GM11168 (cell line): ENCODE data around the gene PPM1F.
"Not testable (repeated sequence)": the region's sequence is repeated elsewhere in the genome, so short reads cannot be mapped to it uniquely, and the experiment has no call there.

ENCODE experiments used
- in situ Hi-C: fragments of 300-500 bp; cut with MboI; formaldehyde crosslinking; loops from one replicate; pipeline ENCODE4 v1.12.0; 2022; ENCODE audit warnings: low sequenced_read_pairs; ENCODE audit not compliant: unreplicated experiment

Gene PPM1F

DNA sequence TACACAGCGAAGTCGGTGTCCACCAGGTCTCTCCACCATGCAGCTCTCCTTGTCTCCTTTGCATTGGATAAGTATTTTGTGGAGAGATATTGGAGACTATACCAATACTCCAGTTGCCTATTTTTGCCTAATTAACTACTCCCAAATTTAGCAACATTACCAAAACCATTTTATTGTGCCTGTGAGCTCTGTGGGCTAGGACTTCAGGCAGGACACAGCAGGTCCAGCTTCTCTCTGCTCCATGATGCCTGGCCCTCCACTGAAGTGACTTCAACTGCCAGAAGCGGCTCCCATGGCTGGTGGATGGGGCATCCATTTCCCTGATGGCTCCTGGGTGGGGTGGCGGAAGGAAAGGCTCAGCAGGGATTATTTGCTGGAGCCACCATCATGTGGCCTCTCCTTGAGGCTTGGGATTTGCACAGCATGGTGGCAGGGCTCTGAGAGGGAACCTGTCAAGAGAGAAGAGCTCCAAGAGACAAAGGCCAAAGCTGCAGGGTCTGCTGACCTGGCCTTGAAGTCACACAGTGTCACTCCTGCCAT, 48.3 kb downstream of the PPM1F start:
- in situ Hi-C loops = no loop called here

DNA sequence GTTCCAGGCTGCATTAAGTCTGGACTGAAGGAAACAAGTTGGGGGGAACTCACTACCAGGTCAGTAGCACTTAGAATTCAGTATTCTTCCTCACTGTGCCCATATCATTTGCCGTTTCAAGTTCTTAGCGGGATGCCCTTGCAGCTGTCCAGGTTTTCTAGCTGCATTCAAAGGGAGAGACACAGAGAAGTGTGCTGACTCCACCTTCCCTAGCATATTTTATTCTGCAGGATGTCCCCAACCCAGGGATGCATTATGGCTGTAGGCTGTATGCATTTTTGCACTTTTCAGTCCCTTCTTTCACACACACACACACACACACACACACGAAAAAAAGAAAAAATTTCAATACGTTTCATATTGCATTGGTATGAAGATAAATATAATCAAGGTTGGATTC, 49.4 kb downstream of the PPM1F start:
- in situ Hi-C loops = no loop called here

DNA sequence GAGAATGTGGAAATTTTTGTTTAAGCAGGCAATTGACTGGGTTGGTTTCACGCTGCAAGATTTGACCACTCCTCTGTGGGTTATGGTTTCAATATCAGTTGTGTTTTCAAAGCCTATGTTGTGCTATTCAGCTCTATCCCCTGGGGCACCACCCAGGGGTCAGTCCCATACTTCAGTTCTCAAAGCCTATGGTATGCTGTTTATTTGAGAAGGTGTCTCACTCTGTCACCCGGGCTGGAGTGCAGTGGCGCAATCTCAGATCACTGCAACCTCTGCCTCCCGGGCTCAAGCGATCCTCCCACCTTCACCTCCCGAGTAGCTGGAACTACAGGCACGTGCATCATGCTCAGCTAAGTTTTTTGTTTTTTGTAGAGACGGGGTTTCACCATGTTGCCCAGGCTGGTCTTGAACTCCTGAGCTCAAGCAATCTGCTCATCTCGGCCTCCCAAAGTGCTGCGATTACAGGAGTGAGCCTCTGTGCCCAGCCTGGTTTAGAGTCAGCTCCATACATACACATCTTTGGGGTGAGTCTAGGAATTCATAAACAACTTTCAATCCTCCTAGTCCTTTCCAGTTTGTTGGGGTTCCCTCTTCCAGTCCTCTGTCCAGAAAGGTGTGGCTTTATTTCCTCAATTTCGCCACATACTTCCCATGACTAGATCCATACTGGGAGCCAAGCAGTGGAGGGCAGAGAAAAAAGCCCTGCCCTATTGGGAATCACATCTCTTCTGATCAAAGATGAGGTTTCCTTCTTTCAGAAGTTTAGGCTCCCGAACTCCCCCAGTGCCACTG, 50.2 kb downstream of the PPM1F start:
- in situ Hi-C loops = no loop called here

DNA sequence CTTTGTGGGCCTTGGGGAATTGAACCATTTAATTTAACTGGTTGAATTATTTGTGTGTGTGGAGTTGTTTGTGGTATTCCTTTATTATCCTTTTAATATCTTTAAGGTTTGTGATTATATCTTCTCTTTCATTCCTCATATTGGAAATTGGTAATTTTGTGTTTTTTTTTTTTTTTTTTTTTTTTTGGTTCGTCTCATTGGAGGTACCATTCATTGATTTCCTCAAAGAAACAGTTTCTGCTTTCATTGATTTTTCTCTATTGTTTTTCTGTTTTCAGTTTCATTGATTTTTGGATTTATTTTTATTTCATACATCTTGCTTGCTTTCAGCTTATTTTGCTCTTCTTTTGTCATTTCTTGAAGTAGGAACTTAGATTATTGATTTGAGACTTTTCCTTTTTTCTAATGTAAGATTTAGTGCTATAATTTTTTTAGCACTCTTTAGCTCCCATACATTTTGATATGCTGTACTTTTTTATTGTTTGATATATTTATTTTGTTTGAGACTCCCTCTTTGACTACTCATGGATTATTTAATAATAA, 54.2 kb downstream of the PPM1F start:
- in situ Hi-C loops = no loop called here

DNA sequence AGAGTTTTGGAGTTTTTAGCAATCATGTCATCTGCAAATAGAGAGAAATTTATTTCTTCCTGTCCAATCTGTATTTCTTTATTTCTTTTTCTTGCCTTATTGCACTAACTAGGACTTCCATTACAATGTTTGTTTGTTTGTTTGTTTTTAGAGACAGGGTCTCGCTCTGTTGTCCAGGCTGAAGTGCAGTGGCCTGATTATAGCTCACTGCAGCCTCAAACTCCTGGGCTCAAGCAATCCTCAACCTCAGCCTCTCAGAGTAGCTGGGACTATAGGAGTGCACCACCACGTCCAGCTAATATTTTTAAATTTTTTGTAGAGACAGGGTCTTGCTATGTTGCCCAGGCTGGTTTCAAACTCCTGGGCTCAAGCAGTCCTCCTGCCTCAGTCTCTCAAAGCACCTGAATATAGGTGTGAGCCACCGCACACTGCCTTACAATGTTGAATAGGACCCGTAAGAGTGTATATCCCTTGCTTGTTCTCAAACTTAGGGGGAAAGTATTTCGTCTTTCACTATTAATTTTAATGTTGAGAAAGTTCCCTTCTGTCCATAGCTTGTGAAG, 55.6 kb downstream of the PPM1F start:
- in situ Hi-C loops = no loop called here

DNA sequence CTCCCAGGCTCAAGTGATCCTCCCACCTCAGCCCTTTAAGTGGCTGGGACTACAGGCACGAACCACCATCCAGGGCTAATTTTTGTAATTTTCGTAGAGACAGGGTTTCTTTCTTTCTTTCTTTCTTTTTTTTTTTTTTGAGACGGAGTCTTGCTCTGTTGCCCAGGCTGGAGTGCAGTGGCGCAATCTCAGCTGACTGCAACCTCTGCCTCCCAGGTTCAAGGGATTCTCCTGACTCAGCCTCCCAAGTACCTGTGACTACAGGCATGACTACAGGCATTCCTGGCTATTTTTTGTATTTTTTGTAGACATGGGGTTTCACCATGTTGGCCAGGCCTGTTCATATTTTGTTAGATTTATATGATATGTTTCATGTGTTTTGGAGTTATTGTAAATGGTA, 56.4 kb downstream of the PPM1F start:
- in situ Hi-C loops = not testable (repeated sequence)

DNA sequence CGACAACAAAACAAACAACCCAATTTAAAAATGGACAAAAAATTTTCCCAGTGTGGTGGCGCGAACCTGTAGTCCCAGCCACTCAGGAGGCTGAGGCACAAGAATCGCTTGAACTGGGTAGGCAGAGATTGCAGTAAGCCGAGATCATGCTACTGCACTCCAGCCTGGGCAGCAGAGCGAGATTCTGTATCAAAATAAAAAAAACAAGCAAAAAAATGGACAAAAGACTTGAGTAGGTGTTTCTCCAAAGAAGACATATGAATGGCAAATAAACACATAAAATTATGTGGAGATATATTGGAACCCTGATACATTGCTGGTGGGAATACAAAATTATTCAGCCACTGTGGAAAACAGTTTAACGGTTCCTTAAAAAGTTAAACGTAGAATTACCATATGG, 57.8 kb downstream of the PPM1F start:
- in situ Hi-C loops = no loop called here

DNA sequence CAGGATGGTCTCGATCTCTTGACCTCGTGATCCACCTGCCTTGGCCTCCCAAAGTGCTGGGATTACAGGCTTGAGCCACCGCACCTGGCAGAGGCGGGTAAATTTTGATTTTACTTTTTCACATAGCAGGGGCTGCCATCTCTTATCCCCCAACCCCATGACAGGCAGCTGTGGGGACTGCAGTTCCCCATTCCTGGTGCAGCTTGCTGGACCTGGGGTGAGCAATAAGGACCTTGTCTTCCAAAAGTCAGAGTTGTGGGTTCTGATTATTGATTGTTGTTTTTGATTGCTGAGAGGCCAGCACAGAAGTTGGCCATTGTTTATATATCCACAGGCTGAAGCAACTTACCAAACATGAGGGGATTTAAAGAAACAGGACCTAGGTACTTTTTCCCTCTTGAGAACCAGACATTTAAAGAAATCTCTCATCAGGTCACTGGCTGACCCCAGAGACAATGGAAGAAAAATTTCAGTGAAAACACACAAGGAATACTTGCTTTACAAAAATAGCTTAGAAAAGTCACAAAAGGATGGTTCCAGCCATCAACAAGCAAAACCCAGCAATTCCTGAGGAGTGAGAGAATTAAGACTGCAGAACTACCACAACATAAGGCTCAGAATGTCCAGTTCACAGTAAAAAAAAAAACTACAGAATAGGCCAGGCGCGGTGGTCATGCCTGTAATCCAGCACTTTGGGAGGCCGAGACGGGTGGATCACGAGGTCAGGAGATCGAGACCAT, 63.2 kb downstream of the PPM1F start:
- in situ Hi-C loops = no loop called here

DNA sequence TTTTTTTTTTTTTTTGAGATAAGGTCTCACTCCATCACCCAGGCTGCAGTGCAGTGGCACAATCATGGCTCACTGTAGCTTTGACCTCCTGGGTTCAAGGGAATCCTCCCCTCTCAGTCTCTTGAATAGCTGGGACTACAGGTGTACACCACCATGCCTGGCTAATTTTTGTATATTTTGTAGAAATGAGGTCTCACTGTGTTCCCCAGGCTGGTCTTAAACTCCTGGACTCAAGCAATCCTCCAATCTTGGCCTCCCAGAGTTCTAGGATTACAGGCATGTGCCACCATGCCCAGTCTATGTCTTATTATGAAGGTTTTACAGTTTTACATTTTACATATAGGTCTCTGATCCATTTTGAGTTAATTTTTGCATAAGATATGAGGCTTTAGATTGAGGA, 64.8 kb downstream of the PPM1F start:
- in situ Hi-C loops = no loop called here

DNA sequence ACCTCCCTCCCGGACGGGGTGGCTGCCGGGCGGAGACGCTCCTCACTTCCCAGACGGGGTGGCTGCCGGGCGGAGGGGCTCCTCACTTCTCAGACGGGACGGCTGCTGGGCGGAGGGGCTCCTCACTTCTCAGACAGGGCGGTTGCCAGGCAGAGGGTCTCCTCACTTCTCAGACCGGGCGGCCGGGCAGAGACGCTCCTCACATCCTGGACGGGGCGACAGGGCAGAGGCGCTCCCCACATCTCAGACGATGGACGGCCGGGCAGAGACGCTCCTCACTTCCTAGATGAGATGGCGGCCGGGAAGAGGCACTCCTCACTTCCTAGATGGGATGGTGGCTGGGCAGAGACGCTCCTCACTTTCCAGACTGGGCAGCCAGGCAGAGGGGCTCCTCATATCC, 68.7 kb downstream of the PPM1F start:
- in situ Hi-C loops = not testable (repeated sequence)

DNA sequence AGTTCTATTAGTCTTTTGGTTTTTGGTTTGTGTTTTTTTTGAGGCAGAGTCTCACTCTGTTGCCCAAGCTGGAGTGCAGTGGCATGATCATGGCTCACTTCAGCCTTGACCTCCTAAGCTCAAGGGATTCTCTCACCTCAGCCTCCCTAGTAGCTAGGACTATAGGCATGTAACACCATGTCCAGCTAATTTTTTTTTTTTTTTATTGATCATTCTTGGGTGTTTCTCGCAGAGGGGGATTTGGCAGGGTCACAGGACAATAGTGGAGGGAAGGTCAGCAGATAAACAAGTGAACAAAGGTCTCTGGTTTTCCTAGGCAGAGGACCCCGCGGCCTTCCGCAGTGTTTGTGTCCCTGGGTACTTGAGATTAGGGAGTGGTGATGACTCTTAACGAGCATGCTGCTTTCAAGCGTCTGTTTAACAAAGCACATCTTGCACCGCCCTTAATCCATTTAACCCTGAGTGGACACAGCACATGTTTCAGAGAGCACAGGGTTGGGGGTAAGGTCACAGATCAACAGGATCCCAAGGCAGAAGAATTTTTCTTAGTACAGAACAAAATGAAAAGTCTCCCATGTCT, 69.8 kb downstream of the PPM1F start:
- in situ Hi-C loops = not testable (repeated sequence)

DNA sequence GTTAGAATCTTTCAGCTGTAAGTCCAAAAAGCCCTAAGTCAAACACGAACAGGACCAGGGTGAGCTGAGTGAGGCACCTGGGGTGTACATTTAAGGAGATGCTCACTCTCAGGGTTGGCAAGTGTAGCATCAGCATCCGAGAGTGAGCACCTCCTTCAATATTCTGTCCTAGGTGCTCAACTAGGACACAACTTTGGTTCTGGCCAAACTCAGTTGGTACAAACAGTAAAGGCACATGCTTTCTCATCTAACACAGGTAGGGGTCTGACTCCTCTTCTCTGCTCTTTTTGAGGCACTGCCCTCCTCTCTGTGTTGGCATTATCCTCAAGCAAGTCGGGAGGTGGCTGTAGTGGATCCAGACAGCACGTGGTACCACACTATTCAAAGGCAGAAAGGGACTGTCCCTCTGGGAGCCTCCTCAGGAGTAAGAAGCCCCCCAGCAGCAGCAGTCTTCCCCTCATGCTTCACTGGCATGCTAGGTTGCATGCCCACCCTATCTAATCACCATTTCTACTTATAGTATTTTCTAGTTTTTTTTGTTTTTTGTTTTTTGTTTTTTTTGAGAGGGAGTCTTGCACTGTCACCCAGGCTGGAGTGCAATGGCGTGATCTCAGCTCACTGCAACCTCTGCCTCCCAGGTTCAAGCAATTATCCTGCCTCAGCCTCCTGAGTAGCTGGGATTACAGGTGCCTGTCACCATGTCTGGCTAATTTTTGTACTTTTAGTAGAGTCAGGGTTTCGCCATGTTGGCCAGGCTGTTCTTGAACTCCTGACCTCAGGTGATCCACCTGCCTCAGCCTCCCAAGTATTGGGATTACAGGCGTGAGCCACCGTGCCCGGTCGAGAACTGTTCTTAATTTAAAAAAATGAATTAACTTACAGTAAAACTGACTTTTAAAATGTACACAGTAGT, 70.6 kb downstream of the PPM1F start:
- in situ Hi-C loops = no loop called here

DNA sequence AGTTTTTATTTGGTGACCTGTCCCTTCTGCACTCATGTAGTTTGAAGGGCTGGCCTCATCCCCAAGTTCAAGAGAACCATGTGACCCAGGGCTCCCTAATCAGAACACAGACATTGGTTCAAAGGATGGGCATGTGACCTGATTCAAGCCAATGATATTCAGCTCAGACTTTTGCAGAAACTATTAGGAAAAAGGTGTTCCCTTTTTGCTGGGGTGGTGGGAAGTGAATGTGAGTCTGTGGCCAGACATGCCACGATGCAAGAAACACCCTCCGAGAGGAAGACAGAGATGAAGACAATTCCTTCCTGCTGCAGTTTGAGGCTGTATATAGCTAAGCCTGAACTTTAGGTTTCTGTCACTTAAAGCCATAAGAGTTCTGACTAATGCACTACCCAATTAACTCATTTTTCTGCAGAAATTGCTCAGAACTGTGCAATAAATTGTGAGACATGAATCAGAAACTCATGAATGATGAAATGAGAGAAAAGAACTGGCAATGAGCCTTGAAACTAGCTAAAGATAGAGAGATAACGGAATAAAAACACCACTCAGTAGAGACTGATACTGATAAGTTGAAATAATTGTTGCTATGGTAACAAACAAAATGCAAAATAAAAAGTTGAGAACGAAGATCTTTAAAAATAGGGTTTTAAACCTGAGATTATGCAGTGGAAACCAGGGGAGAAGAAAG, 76.0 kb downstream of the PPM1F start:
- in situ Hi-C loops = no loop called here

DNA sequence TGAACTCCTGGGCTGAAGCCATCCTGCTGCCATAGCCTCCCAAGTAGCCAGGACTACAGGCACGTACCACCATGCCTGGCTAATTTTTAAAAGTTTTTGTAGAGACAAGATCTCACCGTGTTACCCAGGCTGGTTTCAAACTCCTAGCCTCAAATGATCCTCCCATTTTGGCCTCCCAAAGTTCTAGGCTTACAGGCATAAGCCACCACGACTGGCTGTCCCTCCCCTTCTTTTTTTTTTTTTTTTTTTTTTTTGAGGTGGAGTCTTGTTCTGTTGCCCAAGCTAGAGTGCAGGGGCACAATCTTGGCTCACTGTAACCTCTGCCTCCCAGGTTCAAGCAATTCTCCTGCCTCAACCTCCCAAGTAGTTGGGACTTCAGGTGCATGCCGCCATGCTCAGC, 77.7 kb downstream of the PPM1F start:
- in situ Hi-C loops = not testable (repeated sequence)

DNA sequence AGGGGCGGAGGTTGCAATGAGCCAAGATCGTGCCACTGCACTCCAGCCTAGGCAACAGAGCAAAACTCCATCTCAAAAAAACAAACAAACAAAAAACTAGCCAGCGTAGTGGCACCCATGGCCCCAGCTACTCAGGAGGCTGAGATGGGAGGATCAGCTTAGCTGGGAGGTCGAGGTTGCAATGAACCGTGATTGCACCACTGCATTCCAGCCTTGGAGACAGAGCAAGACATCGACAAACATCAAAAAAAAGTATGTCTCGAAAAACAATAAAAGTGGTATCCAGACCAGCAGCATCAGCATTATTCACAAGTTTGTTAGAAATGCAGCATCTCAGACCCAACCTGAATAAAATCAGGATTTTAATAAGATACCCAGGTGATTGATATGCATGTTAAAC, 79.0 kb downstream of the PPM1F start:
- in situ Hi-C loops = no loop called here

DNA sequence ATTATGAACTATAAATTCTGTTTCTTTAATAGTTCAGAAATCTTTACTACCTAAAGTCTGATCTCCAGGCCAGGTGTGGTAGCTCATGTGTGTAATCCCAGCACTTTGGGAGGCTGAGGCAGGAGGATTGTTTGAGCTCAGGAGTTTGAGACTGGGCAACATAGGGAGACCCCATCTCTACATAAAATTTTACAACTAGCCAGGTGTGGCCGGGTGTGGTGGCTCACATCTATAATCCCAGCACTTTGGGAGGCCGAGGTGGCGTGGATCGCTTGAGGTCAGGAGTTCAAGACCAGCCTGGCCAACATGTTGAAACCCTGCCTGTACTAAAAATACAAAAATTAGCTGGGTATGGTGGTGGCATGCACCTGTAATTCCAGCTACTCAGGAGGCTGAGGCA, 79.9 kb downstream of the PPM1F start:
- in situ Hi-C loops = not testable (repeated sequence)
